DMS79 (cell line): ENCODE data around the gene MAGEC2.

Experiments used
- DNase-seq: peaks from one replicate; lab custom pipeline; 2025; lab: John Stamatoyannopoulos, UW

Gene MAGEC2, protein sequence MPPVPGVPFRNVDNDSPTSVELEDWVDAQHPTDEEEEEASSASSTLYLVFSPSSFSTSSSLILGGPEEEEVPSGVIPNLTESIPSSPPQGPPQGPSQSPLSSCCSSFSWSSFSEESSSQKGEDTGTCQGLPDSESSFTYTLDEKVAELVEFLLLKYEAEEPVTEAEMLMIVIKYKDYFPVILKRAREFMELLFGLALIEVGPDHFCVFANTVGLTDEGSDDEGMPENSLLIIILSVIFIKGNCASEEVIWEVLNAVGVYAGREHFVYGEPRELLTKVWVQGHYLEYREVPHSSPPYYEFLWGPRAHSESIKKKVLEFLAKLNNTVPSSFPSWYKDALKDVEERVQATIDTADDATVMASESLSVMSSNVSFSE

DNA sequence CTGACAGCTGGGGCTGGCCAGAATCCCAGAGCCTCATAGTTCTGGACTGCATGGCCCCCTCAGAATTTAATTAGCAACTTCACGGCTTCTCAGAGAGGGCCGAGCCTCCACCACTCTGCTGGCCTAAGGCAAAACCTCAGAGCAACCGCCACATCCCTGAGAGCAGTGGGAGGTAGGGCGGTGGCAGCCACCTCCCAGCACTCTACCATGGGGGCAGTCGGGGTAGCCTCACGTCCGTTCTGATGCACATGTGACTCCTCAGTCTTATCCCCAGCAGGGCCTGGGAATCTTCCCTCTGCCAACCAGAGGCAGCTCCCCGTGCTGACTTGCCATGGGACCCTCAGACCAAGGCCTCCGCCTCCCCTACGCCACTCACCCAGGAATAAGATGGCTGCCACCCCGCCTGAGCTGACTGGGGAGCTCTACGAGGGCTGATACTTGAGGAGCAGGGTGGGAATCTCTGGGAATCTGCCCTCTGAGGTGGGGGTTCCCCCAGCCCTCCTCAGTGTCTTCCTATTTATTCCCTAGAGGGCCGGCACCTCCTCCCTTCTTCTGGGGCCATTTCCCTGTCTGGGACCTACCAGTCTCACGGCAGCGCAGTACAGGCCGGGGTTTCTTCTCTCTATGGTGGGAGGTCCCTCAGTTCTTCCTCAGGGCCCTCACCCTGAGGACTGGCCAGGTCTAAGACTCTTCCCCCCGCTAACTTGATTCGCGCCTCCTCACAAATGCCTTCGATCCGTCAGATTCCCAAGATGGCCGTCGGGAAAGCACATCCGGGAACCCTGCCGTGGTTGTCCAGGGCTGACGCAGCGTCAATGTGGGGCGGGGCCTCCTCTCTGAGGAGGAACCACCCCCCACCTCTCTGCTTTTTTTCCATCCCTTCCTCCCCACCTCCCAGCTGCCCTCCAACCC, at the start of gene MAGEC2:
TSS of gene MAGEC2 (minus strand) at position 769 of the 912 bp plus-strand sequence. CDS start 1,303 bp downstream, outside the sequence.
- no peak for DNase-seq

DNA sequence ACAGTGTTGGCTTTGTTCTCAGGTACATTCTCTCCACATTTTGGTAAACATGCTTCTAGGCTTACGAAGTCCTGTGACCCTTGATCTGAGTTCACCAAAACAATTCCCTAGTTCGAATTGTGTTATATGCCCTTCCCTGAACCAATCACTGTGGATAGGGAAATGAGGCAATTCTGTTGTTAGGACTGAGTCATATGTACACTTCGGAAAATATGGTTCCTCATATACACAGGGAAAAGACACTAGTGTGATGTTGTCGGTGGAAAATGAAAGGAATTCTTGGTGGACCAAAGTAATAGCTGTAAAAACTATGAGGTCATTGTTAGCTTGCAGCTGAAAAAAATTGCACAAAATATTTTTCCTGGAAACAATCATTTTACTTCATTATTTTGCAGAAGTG, 46.6 kb upstream of the MAGEC2 start:
- no peak for DNase-seq

DNA sequence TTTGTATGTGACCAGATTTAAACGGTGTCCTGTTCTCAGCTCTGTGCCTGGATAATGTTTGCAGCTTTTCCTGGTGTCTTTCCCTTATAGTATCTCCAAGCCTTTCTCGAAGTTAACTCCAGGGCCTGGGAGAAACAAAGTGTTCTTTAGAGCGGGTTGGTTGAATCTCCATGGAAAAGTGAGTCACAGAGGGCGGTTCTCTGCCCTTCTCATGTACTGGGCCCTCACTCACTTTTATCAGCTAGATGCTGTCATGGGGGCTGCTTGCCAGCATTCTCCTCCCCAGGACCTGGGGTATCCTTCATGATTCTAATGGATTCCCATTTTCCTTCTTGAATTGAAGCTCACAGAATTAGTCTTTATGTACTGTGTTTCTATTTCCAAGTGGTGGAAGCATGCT, 46.1 kb upstream of the MAGEC2 start:
- no peak for DNase-seq

DNA sequence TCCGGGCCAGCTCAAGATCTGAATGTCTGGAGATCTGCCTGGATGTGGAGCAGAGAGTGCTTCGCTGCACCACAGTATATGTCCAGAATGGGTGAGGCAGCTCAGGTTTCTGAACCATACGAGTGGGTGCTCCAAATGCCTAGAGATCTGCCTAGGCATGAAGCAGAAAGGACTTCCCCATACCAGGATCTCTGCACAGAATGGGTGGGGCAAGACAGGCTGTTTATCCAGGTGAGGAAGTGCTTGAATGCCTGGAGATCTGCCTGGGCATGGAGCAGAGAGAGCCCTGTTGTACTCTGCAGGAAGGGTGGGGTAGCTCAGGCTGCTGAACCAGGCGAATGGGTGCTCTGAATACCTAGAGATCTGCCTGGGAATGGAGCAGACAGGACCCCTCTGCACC, 45.4 kb upstream of the MAGEC2 start:
- DNase-seq = no peak

DNA sequence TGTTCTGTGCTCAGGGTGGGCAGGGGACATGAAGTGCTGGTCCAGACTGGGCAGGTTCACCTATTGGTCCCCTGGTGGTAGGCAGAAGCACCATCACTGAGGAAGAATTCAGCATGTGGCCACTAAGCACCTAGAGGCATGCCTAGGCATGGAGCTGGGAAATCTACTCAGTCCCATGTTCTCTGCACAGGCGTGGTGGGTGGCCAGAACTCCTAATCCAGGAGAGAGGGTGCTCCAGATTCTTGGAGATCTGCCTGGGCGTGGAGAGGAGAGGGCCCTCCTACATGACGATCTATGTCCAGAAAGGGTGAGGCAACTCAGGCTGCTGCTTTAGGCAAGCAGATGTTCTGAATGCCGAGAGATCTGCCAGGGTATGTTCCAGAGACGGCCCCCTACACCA, 44.6 kb upstream of the MAGEC2 start:
- DNase-seq = no peak

DNA sequence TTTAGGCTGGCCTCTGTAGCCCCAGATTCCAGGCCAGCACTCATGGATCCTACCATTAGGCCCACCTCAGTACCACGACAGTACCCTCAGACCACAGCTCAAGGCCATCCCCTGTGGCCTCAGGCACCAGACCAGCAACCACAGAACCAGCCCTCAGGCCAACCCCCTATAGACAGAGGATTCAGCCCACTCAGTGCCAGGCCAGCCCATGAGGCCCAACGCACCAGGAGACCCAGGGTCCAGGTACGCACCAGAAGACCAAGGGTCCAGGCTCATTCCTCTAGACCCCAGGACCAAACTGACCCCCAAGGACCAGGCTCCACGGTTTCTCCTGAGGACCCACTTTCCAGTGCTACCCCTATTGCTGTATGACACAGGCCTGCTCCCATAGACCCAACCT, 39.5 kb upstream of the MAGEC2 start:
- no peak for DNase-seq

DNA sequence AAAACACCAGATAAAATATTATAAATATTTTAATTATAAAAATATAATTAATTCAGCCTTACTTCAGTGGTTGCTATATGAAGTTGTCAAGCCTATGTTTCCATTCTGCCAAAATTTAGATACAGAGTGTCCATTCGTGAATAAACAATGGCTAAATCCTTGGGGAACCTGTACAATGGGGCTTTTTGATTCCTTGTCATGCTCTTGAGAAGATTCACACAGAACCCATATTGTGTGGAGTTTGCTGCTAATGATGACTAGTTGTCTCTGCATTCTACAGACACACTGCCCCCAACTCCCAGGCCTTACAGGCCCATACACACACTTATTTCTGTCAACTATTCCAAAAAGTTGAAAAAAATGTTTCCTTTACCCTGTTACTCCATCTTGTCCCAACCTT, 33.4 kb upstream of the MAGEC2 start:
- DNase-seq = no peak

DNA sequence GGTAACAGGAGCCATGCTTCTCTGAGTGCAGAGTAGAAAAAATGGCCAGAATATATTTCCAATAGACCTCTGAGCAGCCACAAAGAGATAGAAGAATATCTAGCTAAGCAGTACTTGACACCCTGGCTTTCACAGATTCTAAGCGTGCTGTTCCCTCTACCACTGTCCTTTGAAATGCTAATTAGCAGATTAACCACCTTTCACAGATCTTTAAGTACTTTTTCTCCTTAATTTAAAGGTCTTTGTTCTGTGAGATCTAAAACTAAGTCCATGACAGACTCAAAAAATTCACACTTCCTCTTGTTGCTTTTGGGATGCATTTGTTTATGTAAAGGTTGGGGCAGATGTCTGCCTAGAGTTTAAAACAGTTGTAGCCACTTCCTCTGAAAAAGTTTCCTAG, 28.3 kb upstream of the MAGEC2 start:
- DNase-seq = no peak

DNA sequence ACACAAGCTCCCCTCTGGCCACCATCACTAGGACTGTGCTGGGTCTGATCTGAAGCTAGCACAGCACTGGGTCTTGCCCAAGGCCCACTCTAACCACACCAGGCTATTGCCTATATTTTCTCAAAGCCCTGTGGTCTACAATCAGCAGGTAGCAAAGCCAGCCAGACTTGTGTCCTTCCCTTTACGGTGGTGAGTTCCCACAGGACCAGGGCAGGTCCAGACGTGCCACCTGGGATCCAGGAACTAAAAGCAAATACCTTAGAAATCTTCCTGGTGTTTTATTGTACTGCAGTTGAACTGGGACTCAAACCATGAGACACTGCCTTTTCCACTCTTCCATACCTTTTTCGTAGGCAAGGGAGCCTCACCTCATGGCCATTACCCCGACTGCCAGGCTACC, 9.0 kb upstream of the MAGEC2 start:
- no peak for DNase-seq

DNA sequence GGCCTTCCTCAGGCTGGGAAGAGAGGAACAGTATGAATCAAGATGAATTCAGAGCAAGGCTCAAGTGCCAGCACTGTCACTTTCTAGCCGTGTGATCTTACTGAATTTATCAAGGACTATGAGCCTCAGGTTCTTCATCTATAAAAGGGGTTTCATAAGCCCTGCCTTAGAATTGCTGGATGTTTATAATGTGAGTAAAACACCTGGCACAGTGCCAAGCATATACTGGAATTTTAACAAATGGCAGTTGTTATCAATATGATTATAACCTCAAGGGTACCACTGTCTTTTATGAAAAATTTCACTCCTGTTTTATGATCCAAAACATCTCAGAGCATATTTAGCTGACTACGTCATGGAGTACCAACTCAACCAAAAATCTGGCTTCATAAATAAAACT, 4.0 kb downstream of the MAGEC2 start:
- DNase-seq = no peak

DNA sequence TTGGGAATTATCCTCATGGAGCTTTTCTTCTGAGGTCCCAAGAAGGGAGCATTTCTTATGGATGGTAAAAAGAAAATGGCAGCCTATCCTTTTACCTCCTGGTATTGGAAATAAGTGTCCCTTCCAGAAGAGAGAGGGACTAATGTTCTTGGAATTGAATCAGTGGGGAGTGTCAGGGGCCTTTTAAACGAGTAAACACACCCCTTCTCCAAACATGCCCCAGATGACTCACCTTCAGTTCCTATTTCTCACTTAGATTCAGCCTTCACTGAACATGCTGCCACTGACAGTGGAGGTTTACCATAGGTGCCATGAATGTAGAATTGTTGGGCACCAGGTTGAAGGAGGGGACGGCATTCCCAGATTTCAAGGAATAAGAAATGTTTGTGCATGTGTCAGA, 19.0 kb downstream of the MAGEC2 start:
- no peak for DNase-seq

DNA sequence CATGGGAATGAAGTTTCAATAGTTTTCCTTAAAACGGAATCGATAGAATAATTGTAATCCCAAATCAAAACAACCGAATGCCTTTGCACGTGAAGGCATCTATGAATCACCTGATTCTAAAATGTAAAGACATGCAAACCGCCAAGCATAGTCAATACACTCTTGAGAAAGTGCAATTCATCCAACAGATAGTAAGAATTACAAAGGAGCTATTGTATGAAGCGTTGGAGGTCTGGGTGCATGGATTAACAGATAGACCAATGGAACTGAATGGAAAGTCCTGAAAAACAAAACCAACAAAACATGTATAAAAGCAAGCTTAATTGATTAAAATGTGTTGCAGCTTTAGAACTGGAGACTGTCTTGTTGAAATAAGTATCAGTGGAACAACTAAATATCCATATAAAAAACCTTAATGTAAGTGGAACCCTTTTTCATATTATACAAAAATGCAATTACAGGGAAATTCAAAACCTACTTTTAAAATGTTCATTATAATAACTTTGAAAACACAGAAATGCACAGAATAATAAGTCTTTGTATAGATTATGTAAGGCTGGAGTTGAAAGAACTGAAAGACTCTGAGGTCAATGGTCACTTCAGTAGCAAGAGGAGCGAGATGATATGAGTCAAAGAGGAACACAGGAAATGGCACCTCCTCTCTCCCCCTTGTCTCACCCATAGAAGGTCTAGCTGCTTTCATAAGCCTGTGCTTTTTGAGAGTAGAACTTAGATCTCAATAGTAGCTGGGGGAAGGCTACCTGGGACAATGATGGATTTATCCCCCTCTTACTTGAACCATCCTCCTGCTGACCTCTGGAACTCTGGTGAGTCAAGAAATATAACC, 20.1 kb downstream of the MAGEC2 start:
- DNase-seq = no peak

DNA sequence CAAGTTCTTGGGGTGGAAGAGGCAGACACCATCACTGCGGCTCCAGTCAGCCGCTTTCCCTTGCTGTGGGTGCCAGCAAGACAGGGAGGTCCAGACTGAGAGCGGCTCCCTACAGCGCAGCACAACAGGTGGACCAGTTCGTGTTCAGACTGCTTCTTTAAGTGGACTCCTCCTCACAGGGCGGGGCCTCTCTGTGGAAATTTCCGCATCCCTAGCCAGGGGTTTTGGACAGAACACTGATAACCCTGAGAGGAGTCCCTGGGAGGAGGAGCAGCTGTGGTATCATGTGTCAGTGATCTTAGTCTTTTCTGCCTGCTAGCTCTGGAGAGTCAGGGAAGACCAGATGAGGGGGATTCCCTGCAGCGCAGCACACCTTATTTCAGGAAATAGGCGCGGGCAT, 48.5 kb downstream of the MAGEC2 start:
- no peak for DNase-seq
